Keratinocyte (primary cell): ENCODE measurements around the gene SLCO3A1.

Experiments
- CTCF ChIP-seq, 3 experiments: IDR thresholded peaks in 1 of 3; conservative IDR thresholded peaks in 1 of 3; optimal IDR thresholded peaks in 1 of 3; 2 replicates in 2 of 3; 3 replicates in 1 of 3; pipeline versions ENCODE3 to v1.5.1; 2011; ENCODE audit warnings: low read length in 3 of 3, mild to moderate bottlenecking in 3 of 3, moderate library complexity in 2 of 3, control low read depth in 1 of 3, inconsistent platforms in 1 of 3; ENCODE audit not compliant: insufficient read depth in 2 of 3; ENCODE audit errors: extremely low read depth in 1 of 3
- EZH2 ChIP-seq: IDR thresholded peaks from one replicate; pipeline ENCODE4 v1.6.1; 2012; ENCODE audit warnings: inconsistent platforms, mild to moderate bottlenecking, low read length, moderate library complexity

GRCh38 chr15:92021792-92022191 lies 168.3 kb downstream of the SLCO3A1 start:
- no peak for TF ChIP-seq CTCF (optimal IDR thresholded peaks at IDR 0.05 in 1 of 3, IDR thresholded peaks at IDR 0.05 in 1 of 3, conservative IDR thresholded peaks at IDR 0.05 in 1 of 3; ENCODE audit: extremely low read depth in 1 of 3, insufficient read depth in 2 of 3, low read length in 3 of 3)
- no peak for TF ChIP-seq EZH2
